ENCODE measurements around the gene FAM227A.

Gene FAM227A

DNA sequence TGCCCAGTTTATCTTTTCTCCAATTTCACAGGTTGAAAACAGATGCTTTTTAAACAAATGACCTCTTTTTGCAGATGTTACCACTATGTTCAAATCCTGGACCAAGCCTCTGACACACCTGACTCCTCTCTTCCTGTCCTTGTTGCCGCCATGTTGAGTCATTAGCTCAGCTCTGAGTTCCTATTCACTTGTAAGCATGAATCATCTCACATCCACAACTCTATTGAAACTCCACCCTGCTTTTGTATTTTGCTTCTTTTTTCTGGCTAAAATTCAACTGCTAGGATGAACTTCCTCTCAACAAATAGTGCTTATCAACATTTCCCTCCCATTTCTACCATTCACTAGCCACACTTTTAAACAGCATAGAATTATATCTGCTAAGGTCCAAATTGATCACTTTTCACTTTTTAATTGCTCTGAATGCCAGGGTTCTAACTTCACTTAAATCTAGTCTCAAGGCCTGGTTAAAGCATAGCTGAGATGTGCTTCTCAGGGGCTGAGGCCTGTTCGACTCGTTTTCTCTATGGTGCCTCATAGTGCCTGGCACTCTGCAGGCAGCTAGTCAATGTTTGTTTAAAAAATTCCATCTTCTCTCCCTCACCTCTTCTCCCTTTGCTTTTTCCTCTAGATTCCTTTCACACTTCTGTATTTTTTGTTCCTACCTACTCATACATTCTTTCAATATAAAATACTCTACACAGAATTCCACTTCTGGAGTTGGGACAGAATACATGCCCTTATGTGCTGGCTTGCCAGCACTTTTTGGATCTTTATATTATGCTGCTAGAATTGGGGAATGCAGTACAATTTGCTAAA is 40.6 kb upstream of the FAM227A start:
- no peaks in the 10 kb centered on the region for H3K9me3 ChIP-seq (ENCODE audit: insufficient read depth, low read depth, low read length)
- no peak overlapping the region for H3K27ac ChIP-seq (ENCODE audit: low read length)
- H3K4me1 ChIP-seq (ENCODE audit: insufficient read depth, low read length) = peaks cover 13% of the 10 kb centered on the region
- peaks cover 5% of the 10 kb centered on the region; the same call in 1 of the 2 replicates for H3K27me3 ChIP-seq (ENCODE audit: insufficient read depth, low read length)
- H3K9ac ChIP-seq (ENCODE audit: low read depth, low read length) = no peak overlapping the region
- H3K4me3 ChIP-seq (ENCODE audit: low read length) = no peak overlapping the region
- H3K36me3 ChIP-seq (ENCODE audit: insufficient read depth, low read depth, low read length) = peaks cover 4% of the 10 kb centered on the region; the same call in 1 of the 2 replicates

DNA sequence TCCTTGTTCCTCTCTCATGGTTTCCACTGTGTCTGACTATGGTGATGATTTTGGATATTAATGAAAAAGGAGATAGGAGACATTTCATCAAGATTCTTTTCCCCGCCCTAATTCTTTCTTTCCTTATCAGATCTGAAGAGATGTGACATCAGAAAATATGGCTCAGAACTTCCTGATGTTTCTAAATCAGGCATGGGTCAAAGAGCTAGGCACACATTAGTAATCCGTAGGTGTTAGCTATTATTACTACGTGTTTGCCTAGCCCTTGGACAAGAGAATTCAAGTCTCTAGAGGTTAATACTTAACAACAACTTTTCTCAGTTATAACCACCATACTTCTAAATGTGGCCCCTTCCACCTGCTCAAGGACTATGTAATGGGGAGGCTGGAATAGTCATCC is 38.7 kb upstream of the FAM227A start:
- no peaks in the 10 kb centered on the region for H3K9me3 ChIP-seq (ENCODE audit: insufficient read depth, low read depth, low read length)
- H3K36me3 ChIP-seq (ENCODE audit: insufficient read depth, low read depth, low read length) = peaks cover 6% of the 10 kb centered on the region; the same call in 1 of the 2 replicates
- H3K4me1 ChIP-seq (ENCODE audit: insufficient read depth, low read length) = peaks cover 10% of the 10 kb centered on the region
- no peak overlapping the region for H3K9ac ChIP-seq (ENCODE audit: low read depth, low read length)
- no peak overlapping the region for H3K4me3 ChIP-seq (ENCODE audit: low read length)
- H3K27ac ChIP-seq (ENCODE audit: low read length) = no peak overlapping the region
- H3K27me3 ChIP-seq (ENCODE audit: insufficient read depth, low read length) = no peaks in the 10 kb centered on the region

- Histone ChIP-seq H3K4me1 (ENCODE audit: insufficient read depth, low read length) (peaks cover 4% of the 10 kb centered on the region; the same call in 1 of the 2 replicates), H3K27me3 (ENCODE audit: insufficient read depth, low read length) (no peaks in the 10 kb centered on the region), H3K36me3 (ENCODE audit: insufficient read depth, low read depth, low read length) (peaks cover 15% of the 10 kb centered on the region)
Measured at GRCh38 chr22:38694049-38694448, 37.9 kb upstream of the FAM227A start.

GRCh38 chr22:38689651-38690050 is 33.5 kb upstream of the FAM227A start:
- H3K36me3 ChIP-seq (ENCODE audit: insufficient read depth, low read depth, low read length) = peaks cover 50% of the 10 kb centered on the region
- H3K9me3 ChIP-seq (ENCODE audit: insufficient read depth, low read depth, low read length) = no peaks in the 10 kb centered on the region
- H3K4me3 ChIP-seq (ENCODE audit: low read length) = no peak overlapping the region
- H3K9ac ChIP-seq (ENCODE audit: low read depth, low read length) = no peak overlapping the region
- H3K4me1 ChIP-seq (ENCODE audit: insufficient read depth, low read length) = no peaks in the 10 kb centered on the region
- no peaks in the 10 kb centered on the region for H3K27me3 ChIP-seq (ENCODE audit: insufficient read depth, low read length)
- no peak overlapping the region for H3K27ac ChIP-seq (ENCODE audit: low read length)

More at GRCh38 chr22:38694049-38694448, 37.9 kb upstream of the FAM227A start:
- Histone ChIP-seq H3K9ac (ENCODE audit: low read depth, low read length) (no peak overlapping the region), H3K27ac (ENCODE audit: low read length) (no peak overlapping the region), H3K4me3 (ENCODE audit: low read length) (no peak overlapping the region), H3K9me3 (ENCODE audit: insufficient read depth, low read depth, low read length) (no peaks in the 10 kb centered on the region)

GRCh38 chr22:38685761-38686160 is 29.6 kb upstream of the FAM227A start:
- no peaks in the 10 kb centered on the region for H3K27me3 ChIP-seq (ENCODE audit: insufficient read depth, low read length)
- H3K9ac ChIP-seq (ENCODE audit: low read depth, low read length) = no peak overlapping the region
- peaks cover 66% of the 10 kb centered on the region for H3K36me3 ChIP-seq (ENCODE audit: insufficient read depth, low read depth, low read length)
- H3K4me1 ChIP-seq (ENCODE audit: insufficient read depth, low read length) = 0 out of 2 replicates have a peak, but pooled peaks cover 3% of the 10 kb centered on the region
- peaks cover 6% of the 10 kb centered on the region for H3K9me3 ChIP-seq (ENCODE audit: insufficient read depth, low read depth, low read length)
- no peak overlapping the region for H3K4me3 ChIP-seq (ENCODE audit: low read length)
- no peak overlapping the region for H3K27ac ChIP-seq (ENCODE audit: low read length)

GRCh38 chr22:38684895-38685294 is 28.7 kb upstream of the FAM227A start:
- Histone ChIP-seq H3K27me3 (ENCODE audit: insufficient read depth, low read length) (no peaks in the 10 kb centered on the region), H3K36me3 (ENCODE audit: insufficient read depth, low read depth, low read length) (peaks cover 64% of the 10 kb centered on the region), H3K9ac (ENCODE audit: low read depth, low read length) (no peak overlapping the region), H3K4me3 (ENCODE audit: low read length) (no peak overlapping the region), H3K9me3 (ENCODE audit: insufficient read depth, low read depth, low read length) (peaks cover 6% of the 10 kb centered on the region), H3K27ac (ENCODE audit: low read length) (no peak overlapping the region), H3K4me1 (ENCODE audit: insufficient read depth, low read length) (0 out of 2 replicates have a peak, but pooled peaks cover 3% of the 10 kb centered on the region)

- H3K9ac ChIP-seq (ENCODE audit: low read depth, low read length) = peak within 1 kb of the TSS; percentile 84
- no peaks in the 10 kb centered on the region for H3K27me3 ChIP-seq (ENCODE audit: insufficient read depth, low read length)
- peak within 1 kb of the TSS; percentile 89 for H3K4me3 ChIP-seq (ENCODE audit: low read length)
- H3K27ac ChIP-seq (ENCODE audit: low read length) = no peak within 1 kb of the TSS
- peaks cover 37% of the 10 kb centered on the region for H3K36me3 ChIP-seq (ENCODE audit: insufficient read depth, low read depth, low read length)
- H3K4me1 ChIP-seq (ENCODE audit: insufficient read depth, low read length) = 0 out of 2 replicates have a peak, but pooled peaks cover 3% of the 10 kb centered on the region
- peaks cover 6% of the 10 kb centered on the region for H3K9me3 ChIP-seq (ENCODE audit: insufficient read depth, low read depth, low read length)
Measured at GRCh38 chr22:38681582-38682335, 25.6 kb upstream of the FAM227A start, which contains the start of gene TOMM22. Gene TOMM22, plus strand, starts transcription at chr22:38681957. Its CDS starts 22 bp downstream, at chr22:38681979.

DNA sequence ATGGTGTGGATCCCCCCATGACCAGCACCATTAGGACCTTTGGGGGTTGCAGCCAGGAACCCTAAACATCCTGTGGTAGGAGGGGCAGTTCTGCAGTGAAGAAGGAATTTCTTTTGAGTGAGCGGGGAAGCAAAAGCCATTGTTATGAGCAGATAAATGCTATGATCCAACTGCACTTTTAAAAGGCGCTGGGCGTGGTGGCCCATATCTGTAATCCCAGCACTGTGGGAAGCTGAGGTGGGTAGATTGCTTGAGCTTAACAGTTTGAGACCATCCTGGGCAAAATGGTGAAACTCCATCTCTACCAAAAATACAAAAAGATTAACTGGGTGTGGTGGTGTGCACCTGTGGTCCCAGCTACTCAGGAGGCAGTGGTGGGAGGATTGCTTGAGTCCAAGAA is 19.6 kb upstream of the FAM227A start:
- no peak overlapping the region for H3K9ac ChIP-seq (ENCODE audit: low read depth, low read length)
- no peaks in the 10 kb centered on the region for H3K27me3 ChIP-seq (ENCODE audit: insufficient read depth, low read length)
- H3K36me3 ChIP-seq (ENCODE audit: insufficient read depth, low read depth, low read length) = peaks cover 19% of the 10 kb centered on the region

DNA sequence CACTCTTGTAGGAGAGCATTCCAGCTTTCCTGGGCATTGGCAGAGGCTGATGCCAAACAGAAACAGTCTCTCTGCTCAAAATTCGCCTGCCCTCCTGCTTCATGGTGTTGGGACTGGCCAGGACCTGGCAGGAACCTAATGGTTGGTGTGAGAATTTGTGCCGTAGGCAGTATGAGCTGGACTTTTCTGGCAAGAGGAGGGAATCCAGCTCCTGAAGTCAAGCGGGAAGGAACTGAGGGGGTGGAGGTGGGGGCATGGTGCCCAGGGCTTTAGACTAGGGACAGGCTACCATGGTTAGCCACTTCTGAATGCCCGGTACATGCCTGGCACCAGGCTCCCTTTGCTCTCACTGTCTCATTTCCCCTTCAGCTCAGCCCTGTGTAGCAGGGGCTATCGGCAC is 18.7 kb upstream of the FAM227A start:
- H3K36me3 ChIP-seq (ENCODE audit: insufficient read depth, low read depth, low read length) = peaks cover 19% of the 10 kb centered on the region
- no peaks in the 10 kb centered on the region for H3K4me1 ChIP-seq (ENCODE audit: insufficient read depth, low read length)
- no peaks in the 10 kb centered on the region for H3K9me3 ChIP-seq (ENCODE audit: insufficient read depth, low read depth, low read length)
- H3K9ac ChIP-seq (ENCODE audit: low read depth, low read length) = no peak overlapping the region
- H3K27me3 ChIP-seq (ENCODE audit: insufficient read depth, low read length) = no peaks in the 10 kb centered on the region
- no peak overlapping the region for H3K4me3 ChIP-seq (ENCODE audit: low read length)
- H3K27ac ChIP-seq (ENCODE audit: low read length) = no peak overlapping the region

More for the DNA sequence above, 19.6 kb upstream of the FAM227A start:
- Histone ChIP-seq H3K27ac (ENCODE audit: low read length) (no peak overlapping the region), H3K4me1 (ENCODE audit: insufficient read depth, low read length) (no peaks in the 10 kb centered on the region), H3K9me3 (ENCODE audit: insufficient read depth, low read depth, low read length) (no peaks in the 10 kb centered on the region), H3K4me3 (ENCODE audit: low read length) (no peak overlapping the region)

- Histone ChIP-seq H3K4me1 (ENCODE audit: insufficient read depth, low read length) (no peaks in the 10 kb centered on the region), H3K4me3 (ENCODE audit: low read length) (peak overlapping the region; percentile 89), H3K9me3 (ENCODE audit: insufficient read depth, low read depth, low read length) (no peaks in the 10 kb centered on the region), H3K36me3 (ENCODE audit: insufficient read depth, low read depth, low read length) (no peaks in the 10 kb centered on the region), H3K27me3 (ENCODE audit: insufficient read depth, low read length) (no peaks in the 10 kb centered on the region), H3K27ac (ENCODE audit: low read length) (no peak overlapping the region), H3K9ac (ENCODE audit: low read depth, low read length) (peak overlapping the region; percentile 86; the same call in 1 of the 2 replicates)
Measured at GRCh38 chr22:38657045-38657909, 1.1 kb upstream of the FAM227A start.

All from iPS-20b (cell line).